ENCODE data around the gene TRIP13.

DNA sequence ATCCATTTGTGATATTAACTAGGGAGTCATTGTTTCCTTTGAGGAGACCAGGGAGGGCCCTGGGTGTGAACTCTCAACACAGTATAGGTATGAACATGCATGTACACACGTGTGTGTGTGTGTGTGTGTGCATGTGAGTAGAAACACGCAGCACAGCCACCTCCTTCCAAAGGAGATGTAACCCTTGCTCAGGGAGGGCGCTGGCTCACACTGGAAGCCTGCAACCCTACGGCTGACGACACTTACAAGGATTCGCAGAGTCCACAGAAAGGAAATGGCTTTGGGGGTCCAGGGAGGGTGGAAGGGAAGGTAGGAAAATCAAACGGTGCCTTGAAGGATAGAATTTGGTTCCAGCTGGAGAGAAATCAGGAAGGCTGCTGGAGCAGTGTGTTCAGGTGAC, 21.9 kb downstream of the TRIP13 start:
- TF ChIP-seq, protein P1, sequence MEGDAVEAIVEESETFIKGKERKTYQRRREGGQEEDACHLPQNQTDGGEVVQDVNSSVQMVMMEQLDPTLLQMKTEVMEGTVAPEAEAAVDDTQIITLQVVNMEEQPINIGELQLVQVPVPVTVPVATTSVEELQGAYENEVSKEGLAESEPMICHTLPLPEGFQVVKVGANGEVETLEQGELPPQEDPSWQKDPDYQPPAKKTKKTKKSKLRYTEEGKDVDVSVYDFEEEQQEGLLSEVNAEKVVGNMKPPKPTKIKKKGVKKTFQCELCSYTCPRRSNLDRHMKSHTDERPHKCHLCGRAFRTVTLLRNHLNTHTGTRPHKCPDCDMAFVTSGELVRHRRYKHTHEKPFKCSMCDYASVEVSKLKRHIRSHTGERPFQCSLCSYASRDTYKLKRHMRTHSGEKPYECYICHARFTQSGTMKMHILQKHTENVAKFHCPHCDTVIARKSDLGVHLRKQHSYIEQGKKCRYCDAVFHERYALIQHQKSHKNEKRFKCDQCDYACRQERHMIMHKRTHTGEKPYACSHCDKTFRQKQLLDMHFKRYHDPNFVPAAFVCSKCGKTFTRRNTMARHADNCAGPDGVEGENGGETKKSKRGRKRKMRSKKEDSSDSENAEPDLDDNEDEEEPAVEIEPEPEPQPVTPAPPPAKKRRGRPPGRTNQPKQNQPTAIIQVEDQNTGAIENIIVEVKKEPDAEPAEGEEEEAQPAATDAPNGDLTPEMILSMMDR (conservative IDR thresholded peaks at IDR 0.05; ENCODE audit: low read depth, low read length): no peak
- no peak for TF ChIP-seq EZH2phosphoT487 (IDR thresholded peaks at IDR 0.05; ENCODE audit: borderline replicate concordance, low read length)
- TF ChIP-seq EZH2 (IDR thresholded peaks at IDR 0.05; ENCODE audit: low read length, unreplicated experiment): no peak

All from PC-3 (cell line).